GM15510 (cell line): ENCODE data around the gene RYR2.

Source experiments
- POLR2A ChIP-seq: IDR thresholded peaks from 3 replicates; pipeline ENCODE4 v1.6.1; 2011; ENCODE audit warnings: borderline replicate concordance; ENCODE audit not compliant: insufficient read length; ENCODE audit errors: extremely low read depth

The RYR2 gene

GRCh38 chr1:237789619-237790018, 747.6 kb downstream of the RYR2 start:
- no peak for TF ChIP-seq POLR2A

- TF ChIP-seq POLR2A, result no peak
Observed at GRCh38 chr1:237791592-237791991, 749.6 kb downstream of the RYR2 start.

GRCh38 chr1:237792149-237792548, 750.2 kb downstream of the RYR2 start:
- TF ChIP-seq POLR2A, result no peak

- no peak for TF ChIP-seq POLR2A
Observed at GRCh38 chr1:237792726-237793125, 750.7 kb downstream of the RYR2 start.

- TF ChIP-seq POLR2A, result no peak
Observed at GRCh38 chr1:237794071-237794470, 752.1 kb downstream of the RYR2 start.

- no peak for TF ChIP-seq POLR2A
Observed at GRCh38 chr1:237795558-237795957, 753.6 kb downstream of the RYR2 start.

GRCh38 chr1:237799762-237800474, 757.9 kb downstream of the RYR2 start:
- TF ChIP-seq POLR2A, result no peak

- TF ChIP-seq POLR2A, result no peak
Observed at GRCh38 chr1:237804516-237804915, 762.5 kb downstream of the RYR2 start.

GRCh38 chr1:237809099-237809498, 767.1 kb downstream of the RYR2 start:
- no peak for TF ChIP-seq POLR2A

GRCh38 chr1:237811633-237812032, 769.6 kb downstream of the RYR2 start:
- TF ChIP-seq POLR2A, result no peak

GRCh38 chr1:237812061-237812460, 770.1 kb downstream of the RYR2 start:
- no peak for TF ChIP-seq POLR2A

- no peak for TF ChIP-seq POLR2A
Observed at GRCh38 chr1:237814319-237814924, 772.4 kb downstream of the RYR2 start.

- no peak for TF ChIP-seq POLR2A
Observed at GRCh38 chr1:237817277-237817676, 775.3 kb downstream of the RYR2 start.

- TF ChIP-seq POLR2A, result no peak
Observed at GRCh38 chr1:237832858-237833257, 790.9 kb downstream of the RYR2 start.

GRCh38 chr1:237834048-237834447, 792.1 kb downstream of the RYR2 start:
- no peak for TF ChIP-seq POLR2A

- TF ChIP-seq POLR2A, result no peak
Observed at GRCh38 chr1:237834461-237834860, 792.5 kb downstream of the RYR2 start.
